ENCODE data around the gene ANXA4.
"Not testable (repeated sequence)": the region's sequence is repeated elsewhere in the genome, so short reads cannot be mapped to it uniquely, and the experiment has no call there.

Gene ANXA4

GRCh38 chr2:69804416-69804815 is 62.5 kb downstream of the ANXA4 start:
- DNase-seq (ENCODE audit: low read depth, low spot score) = no peak

- DNase-seq (ENCODE audit: low read depth, low spot score) = no peak
Measured at GRCh38 chr2:69805887-69806286, 64.0 kb downstream of the ANXA4 start.

- no peak for DNase-seq (ENCODE audit: low read depth, low spot score)
Measured at GRCh38 chr2:69807821-69808540, 66.0 kb downstream of the ANXA4 start.

GRCh38 chr2:69810550-69810949 is 68.6 kb downstream of the ANXA4 start:
- no peak for DNase-seq (ENCODE audit: low read depth, low spot score)

GRCh38 chr2:69811018-69811417 is 69.1 kb downstream of the ANXA4 start:
- no peak for DNase-seq (ENCODE audit: low read depth, low spot score)

GRCh38 chr2:69811591-69811990 is 69.7 kb downstream of the ANXA4 start:
- no peak for DNase-seq (ENCODE audit: low read depth, low spot score)

- no peak for DNase-seq (ENCODE audit: low read depth, low spot score)
Measured at GRCh38 chr2:69815717-69816116, 73.8 kb downstream of the ANXA4 start.

GRCh38 chr2:69816923-69817542 is 75.1 kb downstream of the ANXA4 start:
- DNase-seq (ENCODE audit: low read depth, low spot score) = peak; percentile 25

- no peak for DNase-seq (ENCODE audit: low read depth, low spot score)
Measured at GRCh38 chr2:69817729-69818501, 76.0 kb downstream of the ANXA4 start.

GRCh38 chr2:69827796-69828540 is 86.0 kb downstream of the ANXA4 start:
- DNase-seq (ENCODE audit: low read depth, low spot score) = no peak

GRCh38 chr2:69828938-69829255 is 87.0 kb downstream of the ANXA4 start:
- DNase-seq (ENCODE audit: low read depth, low spot score) = no peak

GRCh38 chr2:69829256-69830044 is 87.5 kb downstream of the ANXA4 start, which contains the start of gene GMCL1:
Gene GMCL1 (plus strand): TSS chr2:69829660. CDS start chr2:69829893, 233 bp downstream.
- DNase-seq (ENCODE audit: low read depth, low spot score) = peak; percentile 96

- DNase-seq (ENCODE audit: low read depth, low spot score) = no peak
Measured at GRCh38 chr2:69830045-69830905, 88.3 kb downstream of the ANXA4 start.

GRCh38 chr2:69830906-69831241 is 88.9 kb downstream of the ANXA4 start:
- not testable (repeated sequence) for DNase-seq (ENCODE audit: low read depth, low spot score)

- no peak for DNase-seq (ENCODE audit: low read depth, low spot score)
Measured at GRCh38 chr2:69831354-69831905, 89.5 kb downstream of the ANXA4 start.

- DNase-seq (ENCODE audit: low read depth, low spot score) = no peak
Measured at GRCh38 chr2:69833752-69834151, 91.8 kb downstream of the ANXA4 start.

- no peak for DNase-seq (ENCODE audit: low read depth, low spot score)
Measured at GRCh38 chr2:69835666-69836065, 93.7 kb downstream of the ANXA4 start.

GRCh38 chr2:69836316-69836715 is 94.4 kb downstream of the ANXA4 start:
- DNase-seq (ENCODE audit: low read depth, low spot score) = no peak

- no peak for DNase-seq (ENCODE audit: low read depth, low spot score)
Measured at GRCh38 chr2:69837533-69837932, 95.6 kb downstream of the ANXA4 start.

- no peak for DNase-seq (ENCODE audit: low read depth, low spot score)
Measured at GRCh38 chr2:69843993-69844392, 102.1 kb downstream of the ANXA4 start.

Data from activated naive CD8-positive, alpha-beta T cell treated with anti-CD3 and anti-CD28 coated beads, Interleukin-2, amount 50 U/mL, for 16 hours (primary cell).